Keratinocyte (primary cell): ENCODE measurements around the gene KCNE1. TPM values are rescaled to one million over a fixed set of nuclear protein-coding genes. Genes with fewer than 3 reads are reported as not detected.

Source experiments
- DNase-seq: peaks from one replicate; pipeline ENCODE4 v3.0.0-alpha.2; 2011; ENCODE audit warnings: low read depth, missing footprints, low spot score
- FAIRE-seq: peaks from 2 replicates; lab custom pipeline; 2011; peaks lifted over from hg19 to GRCh38; lab: Jason Lieb, UNC
- H2AFZ ChIP-seq: 2 replicates; pipeline ENCODE4 v1.6.0; 2012; ENCODE audit warnings: low read length, control low read depth, inconsistent platforms; ENCODE audit not compliant: control insufficient read depth
- H3K27ac ChIP-seq: 2 replicates; pipeline ENCODE4 v1.5.1; 2011; ENCODE audit warnings: low read length; ENCODE audit not compliant: control insufficient read depth, insufficient read depth
- H3K27me3 ChIP-seq: 3 replicates; pipeline ENCODE4 v1.6.0; 2011; ENCODE audit warnings: low read length; ENCODE audit not compliant: control insufficient read depth, insufficient read depth; ENCODE audit errors: extremely low read depth
- H3K36me3 ChIP-seq, 2 experiments: 2 replicates in 1 of 2; 3 replicates in 1 of 2; pipeline ENCODE4 v1.5.1; 2011; ENCODE audit warnings: low read length in 2 of 2, mild to moderate bottlenecking in 1 of 2; ENCODE audit not compliant: control insufficient read depth in 2 of 2, insufficient read depth in 2 of 2; ENCODE audit errors: extremely low read depth in 1 of 2
- H3K4me1 ChIP-seq: 3 replicates; pipeline ENCODE4 v1.5.1; 2011; ENCODE audit warnings: low read length; ENCODE audit not compliant: control insufficient read depth, insufficient read depth; ENCODE audit errors: extremely low read depth
- H3K4me2 ChIP-seq: 3 replicates; pipeline ENCODE4 v1.6.0; 2011; ENCODE audit warnings: low read depth, low read length; ENCODE audit not compliant: control insufficient read depth, insufficient read depth; ENCODE audit errors: extremely low read depth
- H3K4me3 ChIP-seq, 3 experiments: fragments of 200-600 bp in 1 of 3; sonication (generic) in 1 of 3; 2 replicates in 2 of 3; 3 replicates in 1 of 3; pipeline ENCODE4 v1.5.1; 2011 to 2016; ENCODE audit warnings: low read length in 3 of 3, mild to moderate bottlenecking in 3 of 3, control low read depth in 2 of 3, inconsistent platforms in 1 of 3, low read depth in 1 of 3, mixed read lengths in 1 of 3, mixed run types in 1 of 3, moderate library complexity in 1 of 3; ENCODE audit not compliant: control insufficient read depth in 2 of 3, insufficient read depth in 2 of 3; ENCODE audit errors: extremely low read depth in 1 of 3
- H3K79me2 ChIP-seq: 2 replicates; pipeline ENCODE4 v1.6.0; 2012; ENCODE audit warnings: low read length; ENCODE audit not compliant: control insufficient read depth, insufficient read depth
- H3K9ac ChIP-seq: 3 replicates; pipeline ENCODE4 v1.6.0; 2011; ENCODE audit warnings: low read length; ENCODE audit not compliant: control insufficient read depth, insufficient read depth; ENCODE audit errors: extremely low read depth
- H3K9me1 ChIP-seq: 3 replicates; pipeline ENCODE4 v1.6.0; 2011; ENCODE audit warnings: low read length; ENCODE audit not compliant: control insufficient read depth, insufficient read depth; ENCODE audit errors: extremely low read depth
- H3K9me3 ChIP-seq: 2 replicates; pipeline ENCODE4 v1.5.1; 2012; ENCODE audit warnings: low read depth, low read length; ENCODE audit not compliant: control insufficient read depth
- H4K20me1 ChIP-seq: 3 replicates; pipeline ENCODE4 v1.6.0; 2011; ENCODE audit warnings: low read length; ENCODE audit not compliant: control insufficient read depth, insufficient read depth; ENCODE audit errors: extremely low read depth
- CTCF ChIP-seq, 3 experiments: IDR thresholded peaks in 1 of 3; conservative IDR thresholded peaks in 1 of 3; optimal IDR thresholded peaks in 1 of 3; 2 replicates in 2 of 3; 3 replicates in 1 of 3; pipeline versions ENCODE3 to v1.5.1; 2011; ENCODE audit warnings: low read length in 3 of 3, mild to moderate bottlenecking in 3 of 3, moderate library complexity in 2 of 3, control low read depth in 1 of 3, inconsistent platforms in 1 of 3; ENCODE audit not compliant: insufficient read depth in 2 of 3; ENCODE audit errors: extremely low read depth in 1 of 3
- EZH2 ChIP-seq: IDR thresholded peaks from one replicate; pipeline ENCODE4 v1.6.1; 2012; ENCODE audit warnings: inconsistent platforms, mild to moderate bottlenecking, low read length, moderate library complexity
- dilution Hi-C: fragments of 300-500 bp; cut with MboI; formaldehyde crosslinking; loops from one replicate; pipeline ENCODE4 v1.7.0; 2020; ENCODE audit warnings: low sequenced_read_pairs; ENCODE audit not compliant: extremely low pct_ligation_motif_present
- polyA plus RNA-seq, 5 experiments: library from polyadenylated mRNA; depleted of rRNA in 3 of 5; stranded (reverse) in 3 of 5; stranded (forward) in 1 of 5; unstranded in 1 of 5; fragments of >200 nt; gene quantifications; 1 replicate in 1 of 5; 2 replicates in 3 of 5; 3 replicates in 1 of 5; pipeline versions ENCODE4 v1.2.1 to v1.2.3, GENCODE V29; 2011 to 2012; ENCODE audit warnings: missing spikeins in 2 of 5, low read depth in 1 of 5, low replicate concordance in 1 of 5

Gene KCNE1
- polyA plus RNA-seq, 1 donor (not counting 4 experiments of a cell fraction or from before 2014, with no cell fraction given): 0.08 TPM

GRCh38 chr21:34526618-34527290 lies 14.7 kb upstream of the KCNE1 start:
- Histone ChIP-seq H3K27ac (peak overlapping the region; percentile 92), H2AFZ (peak overlapping the region; percentile 79), H3K9me1 (no peaks in the 10 kb centered on the region), H3K27me3 (no peaks in the 10 kb centered on the region), H3K9me3 (no peaks in the 10 kb centered on the region), H3K4me1 (peaks cover 14% of the 10 kb centered on the region), H3K79me2 (peaks cover 4% of the 10 kb centered on the region), H3K36me3 (peaks cover 0 to 7% of the 10 kb centered on the region in 2 experiments), H3K4me2 (peak overlapping the region; percentile 100), H3K4me3 (peak overlapping the region; percentile 24 to 85 (median 85)), H3K9ac (peak overlapping the region; percentile 84), H4K20me1 (no peaks in the 10 kb centered on the region)
- FAIRE-seq: peak; percentile 99
- TF ChIP-seq CTCF (optimal IDR thresholded peaks at IDR 0.05 in 1 of 3, IDR thresholded peaks at IDR 0.05 in 1 of 3, conservative IDR thresholded peaks at IDR 0.05 in 1 of 3; ENCODE audit: extremely low read depth in 1 of 3, insufficient read depth in 2 of 3, low read length in 3 of 3) (no peak), EZH2 (no peak)
- DNase-seq: peak; percentile 80
- dilution Hi-C loops: no loop called here

GRCh38 chr21:34526241-34526617 lies 14.2 kb upstream of the KCNE1 start:
- DNase-seq (no peak), FAIRE-seq (peak; percentile 68)
- peak overlapping the region; percentile 100 for H3K4me2 ChIP-seq
- H3K79me2 ChIP-seq: peaks cover 4% of the 10 kb centered on the region
- H3K9ac ChIP-seq: peak overlapping the region; percentile 84
- H3K27me3 ChIP-seq: no peaks in the 10 kb centered on the region
- peak overlapping the region; percentile 92 for H3K27ac ChIP-seq
- H2AFZ ChIP-seq: peak overlapping the region; percentile 79
- no peaks in the 10 kb centered on the region for H3K9me1 ChIP-seq
- H3K36me3 ChIP-seq: peaks cover 3 to 7% of the 10 kb centered on the region in 2 experiments
- H3K9me3 ChIP-seq: no peaks in the 10 kb centered on the region
- dilution Hi-C loops: no loop called here
- TF ChIP-seq CTCF (optimal IDR thresholded peaks at IDR 0.05 in 1 of 3, IDR thresholded peaks at IDR 0.05 in 1 of 3, conservative IDR thresholded peaks at IDR 0.05 in 1 of 3; ENCODE audit: extremely low read depth in 1 of 3, insufficient read depth in 2 of 3, low read length in 3 of 3) (no peak), EZH2 (no peak)
- no peaks in the 10 kb centered on the region for H4K20me1 ChIP-seq
- peak overlapping the region; percentile 24 to 85 (median 85) for H3K4me3 ChIP-seq
- peaks cover 14% of the 10 kb centered on the region for H3K4me1 ChIP-seq
